ENCODE data around the gene DYNLT4. TPM values are rescaled to one million over a fixed set of nuclear protein-coding genes. Genes with fewer than 3 reads are reported as not detected.

Gene DYNLT4
- total and polyA plus RNA-seq, 2 of the 13 experiments (the other 11 are each of a cell fraction or from before 2014, with no cell fraction given), result 0.77 TPM; not detected in 1

GRCh38 chr1:44819608-44820327 lies 12.6 kb upstream of the DYNLT4 start (continued):
- TF ChIP-seq, protein P1, sequence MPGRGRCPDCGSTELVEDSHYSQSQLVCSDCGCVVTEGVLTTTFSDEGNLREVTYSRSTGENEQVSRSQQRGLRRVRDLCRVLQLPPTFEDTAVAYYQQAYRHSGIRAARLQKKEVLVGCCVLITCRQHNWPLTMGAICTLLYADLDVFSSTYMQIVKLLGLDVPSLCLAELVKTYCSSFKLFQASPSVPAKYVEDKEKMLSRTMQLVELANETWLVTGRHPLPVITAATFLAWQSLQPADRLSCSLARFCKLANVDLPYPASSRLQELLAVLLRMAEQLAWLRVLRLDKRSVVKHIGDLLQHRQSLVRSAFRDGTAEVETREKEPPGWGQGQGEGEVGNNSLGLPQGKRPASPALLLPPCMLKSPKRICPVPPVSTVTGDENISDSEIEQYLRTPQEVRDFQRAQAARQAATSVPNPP (CRISPR knock-in tag; IDR thresholded peaks at IDR 0.05), result peak; percentile 52; the same call in 1 of the 2 replicates
- TF ChIP-seq ZNF296 (CRISPR knock-in tag; conservative IDR thresholded peaks at IDR 0.05) (no peak), ARNT (IDR thresholded peaks at IDR 0.05) (no peak), ZNF225 (CRISPR knock-in tag; IDR thresholded peaks at IDR 0.05) (no peak; the same call in 1 of the 2 replicates), JUNB (CRISPR knock-in tag; IDR thresholded peaks at IDR 0.05; ENCODE audit: borderline replicate concordance) (peak; percentile 71), MXD3 (CRISPR knock-in tag; IDR thresholded peaks at IDR 0.05) (no peak; the same call in 1 of the 2 replicates), THAP11 (CRISPR knock-in tag; IDR thresholded peaks at IDR 0.05) (peak; percentile 67; the same call in 1 of the 2 replicates), CAMTA2 (CRISPR knock-in tag; IDR thresholded peaks at IDR 0.05; ENCODE audit: borderline replicate concordance) (peak; percentile 60; the same call in 1 of the 2 replicates), ZNF326 (CRISPR knock-in tag; IDR thresholded peaks at IDR 0.05; ENCODE audit: borderline replicate concordance) (no peak), KDM5A (IDR thresholded peaks at IDR 0.05; ENCODE audit: borderline replicate concordance, low read length) (no peak), RBM22 (optimal IDR thresholded peaks at IDR 0.05; ENCODE audit: low read length) (peak; percentile 94), MEIS2 (CRISPR knock-in tag; IDR thresholded peaks at IDR 0.05) (no peak), ZNF772 (CRISPR knock-in tag; IDR thresholded peaks at IDR 0.05) (no peak), ZFX (CRISPR knock-in tag; IDR thresholded peaks at IDR 0.05; ENCODE audit: low read depth) (peak; percentile 52), CTCF (CRISPR knock-in tag; IDR thresholded peaks at IDR 0.05) (peak; percentile 36; the same call in 1 of the 2 replicates), ZNF724P (CRISPR knock-in tag; IDR thresholded peaks at IDR 0.05; ENCODE audit: borderline replicate concordance) (peak; percentile 55; the same call in 1 of the 2 replicates), CBX5 (CRISPR knock-in tag; IDR thresholded peaks at IDR 0.05; ENCODE audit: borderline replicate concordance) (peak; percentile 11; the same call in 1 of the 2 replicates), PAX8 (CRISPR knock-in tag; IDR thresholded peaks at IDR 0.05; ENCODE audit: borderline replicate concordance) (no peak), ZNF563 (CRISPR knock-in tag; IDR thresholded peaks at IDR 0.05) (no peak), RFX5 (IDR thresholded peaks at IDR 0.05; ENCODE audit: low read depth, low read length) (peak; percentile 43; the same call in 1 of the 2 replicates), ZSCAN12 (CRISPR knock-in tag; IDR thresholded peaks at IDR 0.05) (no peak), RAD21 (CRISPR knock-in tag; IDR thresholded peaks at IDR 0.05) (peak; percentile 38), NCOR1 (IDR thresholded peaks at IDR 0.05; ENCODE audit: borderline replicate concordance, low read length) (peak; percentile 50; the same call in 1 of the 2 replicates), ZNF121 (CRISPR knock-in tag; IDR thresholded peaks at IDR 0.05) (no peak), ATM (IDR thresholded peaks at IDR 0.05; ENCODE audit: borderline replicate concordance) (no peak), RFX1 (IDR thresholded peaks at IDR 0.05) (no peak)
- TF ChIP-seq, protein P2, sequence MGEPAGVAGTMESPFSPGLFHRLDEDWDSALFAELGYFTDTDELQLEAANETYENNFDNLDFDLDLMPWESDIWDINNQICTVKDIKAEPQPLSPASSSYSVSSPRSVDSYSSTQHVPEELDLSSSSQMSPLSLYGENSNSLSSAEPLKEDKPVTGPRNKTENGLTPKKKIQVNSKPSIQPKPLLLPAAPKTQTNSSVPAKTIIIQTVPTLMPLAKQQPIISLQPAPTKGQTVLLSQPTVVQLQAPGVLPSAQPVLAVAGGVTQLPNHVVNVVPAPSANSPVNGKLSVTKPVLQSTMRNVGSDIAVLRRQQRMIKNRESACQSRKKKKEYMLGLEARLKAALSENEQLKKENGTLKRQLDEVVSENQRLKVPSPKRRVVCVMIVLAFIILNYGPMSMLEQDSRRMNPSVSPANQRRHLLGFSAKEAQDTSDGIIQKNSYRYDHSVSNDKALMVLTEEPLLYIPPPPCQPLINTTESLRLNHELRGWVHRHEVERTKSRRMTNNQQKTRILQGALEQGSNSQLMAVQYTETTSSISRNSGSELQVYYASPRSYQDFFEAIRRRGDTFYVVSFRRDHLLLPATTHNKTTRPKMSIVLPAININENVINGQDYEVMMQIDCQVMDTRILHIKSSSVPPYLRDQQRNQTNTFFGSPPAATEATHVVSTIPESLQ (CRISPR knock-in tag; conservative IDR thresholded peaks at IDR 0.05), result no peak
